ENCODE measurements around the gene GPR161. TPM values are rescaled to one million over a fixed set of nuclear protein-coding genes. Genes with fewer than 3 reads are reported as not detected.

The GPR161 gene
- total RNA-seq, 1 donor from 2014 or later = 16.4 TPM

DNA sequence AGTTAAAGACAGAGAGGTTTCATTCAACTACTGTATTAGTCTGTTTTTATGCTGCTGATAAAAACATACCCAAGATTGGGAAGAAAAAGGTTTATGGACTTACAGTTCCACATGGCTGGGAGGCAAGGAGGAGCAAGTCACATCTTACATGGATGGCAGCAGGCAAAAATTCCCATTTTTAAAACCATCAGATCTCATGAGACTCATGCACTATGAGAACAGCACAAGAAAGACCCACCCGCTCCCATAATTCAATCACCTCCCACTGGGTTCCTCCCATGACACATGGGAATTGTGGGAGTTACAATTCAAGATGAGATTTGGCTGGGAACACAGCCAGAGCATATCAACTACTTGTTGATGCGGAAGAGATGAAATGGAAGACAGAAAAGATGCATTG lies 9.2 kb downstream of the GPR161 start:
- no peaks in the 10 kb centered on the region for H3K27me3 ChIP-seq (ENCODE audit: control insufficient read depth, insufficient read depth, low read length)
- TF ChIP-seq, protein P1, sequence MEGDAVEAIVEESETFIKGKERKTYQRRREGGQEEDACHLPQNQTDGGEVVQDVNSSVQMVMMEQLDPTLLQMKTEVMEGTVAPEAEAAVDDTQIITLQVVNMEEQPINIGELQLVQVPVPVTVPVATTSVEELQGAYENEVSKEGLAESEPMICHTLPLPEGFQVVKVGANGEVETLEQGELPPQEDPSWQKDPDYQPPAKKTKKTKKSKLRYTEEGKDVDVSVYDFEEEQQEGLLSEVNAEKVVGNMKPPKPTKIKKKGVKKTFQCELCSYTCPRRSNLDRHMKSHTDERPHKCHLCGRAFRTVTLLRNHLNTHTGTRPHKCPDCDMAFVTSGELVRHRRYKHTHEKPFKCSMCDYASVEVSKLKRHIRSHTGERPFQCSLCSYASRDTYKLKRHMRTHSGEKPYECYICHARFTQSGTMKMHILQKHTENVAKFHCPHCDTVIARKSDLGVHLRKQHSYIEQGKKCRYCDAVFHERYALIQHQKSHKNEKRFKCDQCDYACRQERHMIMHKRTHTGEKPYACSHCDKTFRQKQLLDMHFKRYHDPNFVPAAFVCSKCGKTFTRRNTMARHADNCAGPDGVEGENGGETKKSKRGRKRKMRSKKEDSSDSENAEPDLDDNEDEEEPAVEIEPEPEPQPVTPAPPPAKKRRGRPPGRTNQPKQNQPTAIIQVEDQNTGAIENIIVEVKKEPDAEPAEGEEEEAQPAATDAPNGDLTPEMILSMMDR (IDR thresholded peaks at IDR 0.05; ENCODE audit: insufficient read depth, low read length, poor library complexity, severe bottlenecking) = no peak
- peaks cover 1% of the 10 kb centered on the region for H3K36me3 ChIP-seq (ENCODE audit: control insufficient read depth, insufficient read depth, low read length)
- no peak overlapping the region for H3K4me3 ChIP-seq (ENCODE audit: low read depth, low read length)
- no peak for DNase-seq (ENCODE audit: low read depth)

DNA sequence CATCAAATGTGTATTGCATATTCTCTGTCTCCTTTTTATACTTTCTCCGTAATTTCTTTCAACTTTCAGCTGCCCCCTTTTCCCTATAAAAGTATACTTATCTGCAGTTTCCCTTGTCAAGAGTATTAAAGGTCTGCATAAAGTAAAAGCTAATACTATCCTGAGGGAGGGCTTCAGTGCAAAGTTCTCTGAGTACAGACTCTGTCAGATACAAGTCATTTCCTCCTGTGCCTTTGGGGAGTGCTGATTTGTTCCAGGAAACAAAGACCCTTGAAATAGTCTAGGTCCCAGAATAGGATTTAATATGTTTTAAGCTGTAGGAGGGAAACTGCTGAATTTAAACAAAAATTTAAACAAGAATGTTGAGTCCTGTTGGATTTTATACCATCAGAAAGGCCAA lies 11.7 kb downstream of the GPR161 start:
- TF ChIP-seq, protein P1 (IDR thresholded peaks at IDR 0.05; ENCODE audit: insufficient read depth, low read length, poor library complexity, severe bottlenecking) = no peak
- no peak overlapping the region for H3K4me3 ChIP-seq (ENCODE audit: low read depth, low read length)
- DNase-seq (ENCODE audit: low read depth) = no peak
- H3K27me3 ChIP-seq (ENCODE audit: control insufficient read depth, insufficient read depth, low read length) = no peaks in the 10 kb centered on the region
- H3K36me3 ChIP-seq (ENCODE audit: control insufficient read depth, insufficient read depth, low read length) = peaks cover 1% of the 10 kb centered on the region

DNA sequence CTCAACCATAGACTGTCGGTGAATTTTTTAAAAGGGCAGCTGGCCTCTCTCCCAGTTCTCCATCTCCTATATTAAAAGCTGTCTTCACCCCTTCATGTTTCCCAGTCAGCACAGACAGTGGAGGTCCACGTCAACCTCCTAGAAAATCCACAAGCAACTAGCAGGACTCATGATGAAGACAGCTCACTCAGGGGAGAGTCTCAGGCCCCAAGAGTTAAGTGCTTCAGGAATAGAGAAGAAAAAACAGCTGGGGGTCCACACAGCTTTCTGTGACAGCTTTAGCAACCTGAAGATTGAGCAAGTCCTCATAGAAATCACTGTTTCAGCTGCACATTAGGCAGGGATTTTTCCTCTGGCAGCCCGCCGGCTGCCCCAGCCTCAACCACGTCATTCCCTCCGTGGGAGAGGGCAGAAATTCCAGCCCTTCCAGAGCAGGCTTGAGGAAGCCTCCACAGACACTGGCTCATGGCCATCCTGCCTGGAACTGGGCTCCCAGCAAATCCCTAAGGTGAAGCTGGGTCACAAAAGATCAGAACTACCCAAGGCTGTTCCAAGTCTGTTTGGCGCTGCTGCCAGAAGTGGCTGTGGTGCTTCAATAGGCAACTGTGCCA lies 15.2 kb downstream of the GPR161 start:
- no peak for DNase-seq (ENCODE audit: low read depth)
- no peaks in the 10 kb centered on the region for H3K36me3 ChIP-seq (ENCODE audit: control insufficient read depth, insufficient read depth, low read length)
- TF ChIP-seq, protein P1 (IDR thresholded peaks at IDR 0.05; ENCODE audit: insufficient read depth, low read length, poor library complexity, severe bottlenecking) = no peak
- no peaks in the 10 kb centered on the region for H3K27me3 ChIP-seq (ENCODE audit: control insufficient read depth, insufficient read depth, low read length)
- no peak overlapping the region for H3K4me3 ChIP-seq (ENCODE audit: low read depth, low read length)

DNA sequence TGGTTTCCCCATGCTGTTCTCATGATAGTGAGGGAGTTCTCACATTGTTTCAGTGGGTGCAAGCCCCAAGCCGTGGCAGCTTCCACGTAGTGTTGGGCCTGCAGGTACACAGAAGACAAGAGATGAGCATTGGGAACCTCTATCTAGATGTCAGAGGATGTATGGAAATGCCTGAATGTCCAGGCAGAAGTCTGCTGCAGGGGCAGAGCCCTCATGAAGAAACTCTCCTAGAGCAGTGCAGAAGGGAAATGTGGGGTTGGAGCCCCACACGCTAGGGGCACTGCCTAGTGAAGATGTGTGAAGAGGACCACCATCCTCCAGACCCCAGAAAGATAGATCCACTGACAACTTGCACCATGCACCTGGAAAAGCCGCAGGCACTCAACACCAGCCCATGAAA lies 17.0 kb downstream of the GPR161 start:
- DNase-seq (ENCODE audit: low read depth) = no peak
- Histone ChIP-seq H3K27me3 (ENCODE audit: control insufficient read depth, insufficient read depth, low read length) (no peaks in the 10 kb centered on the region), H3K4me3 (ENCODE audit: low read depth, low read length) (no peak overlapping the region), H3K36me3 (ENCODE audit: control insufficient read depth, insufficient read depth, low read length) (no peaks in the 10 kb centered on the region)
- TF ChIP-seq, protein P1 (IDR thresholded peaks at IDR 0.05; ENCODE audit: insufficient read depth, low read length, poor library complexity, severe bottlenecking) = no peak

DNA sequence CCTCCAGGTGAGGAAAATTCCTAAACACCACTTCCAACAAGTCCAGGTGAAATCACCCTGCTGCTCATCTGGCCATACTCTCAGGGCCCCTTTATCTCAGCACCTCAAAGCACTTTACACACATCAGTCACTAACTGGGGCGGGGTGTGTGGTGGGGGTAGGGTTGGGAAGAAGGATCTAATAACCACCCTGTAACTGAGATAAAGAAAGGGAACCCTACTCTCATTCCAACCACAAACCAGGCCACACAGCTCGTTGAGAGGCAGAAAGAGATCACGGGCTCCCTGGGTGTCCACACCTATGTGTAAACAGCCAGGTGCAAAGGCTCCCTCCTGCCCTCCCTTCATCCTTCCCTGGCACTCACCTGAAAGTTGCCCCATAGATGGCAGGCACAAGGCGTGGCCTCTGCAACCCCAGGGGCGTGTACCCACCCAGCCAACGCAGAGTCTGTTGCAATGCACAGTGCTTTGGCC lies 20.4 kb downstream of the GPR161 start:
- H3K36me3 ChIP-seq (ENCODE audit: control insufficient read depth, insufficient read depth, low read length) = no peaks in the 10 kb centered on the region
- H3K27me3 ChIP-seq (ENCODE audit: control insufficient read depth, insufficient read depth, low read length) = no peaks in the 10 kb centered on the region
- no peak overlapping the region for H3K4me3 ChIP-seq (ENCODE audit: low read depth, low read length)
- TF ChIP-seq, protein P1 (IDR thresholded peaks at IDR 0.05; ENCODE audit: insufficient read depth, low read length, poor library complexity, severe bottlenecking) = no peak
- no peak for DNase-seq (ENCODE audit: low read depth)

DNA sequence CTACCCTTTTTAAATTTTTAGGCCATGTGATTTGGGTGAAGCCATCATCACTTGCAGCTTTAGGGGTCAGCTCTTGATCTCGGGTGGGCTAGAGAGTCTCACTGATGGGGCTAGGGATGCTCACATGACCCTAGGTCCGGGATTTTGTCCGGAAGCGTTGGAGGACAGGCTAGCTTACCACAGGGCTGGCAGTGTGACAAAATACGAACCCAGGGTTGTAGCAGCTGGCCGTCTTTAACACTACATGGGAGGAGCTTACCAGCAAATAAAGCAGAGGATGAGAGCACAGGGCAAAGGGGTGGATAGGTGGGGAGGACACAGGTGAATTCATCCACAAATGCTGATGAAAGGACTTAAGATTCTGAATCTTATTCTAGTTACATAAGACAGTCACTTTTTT lies 21.9 kb downstream of the GPR161 start:
- no peaks in the 10 kb centered on the region for H3K27me3 ChIP-seq (ENCODE audit: control insufficient read depth, insufficient read depth, low read length)
- no peak for DNase-seq (ENCODE audit: low read depth)
- H3K36me3 ChIP-seq (ENCODE audit: control insufficient read depth, insufficient read depth, low read length) = no peaks in the 10 kb centered on the region
- TF ChIP-seq, protein P1 (IDR thresholded peaks at IDR 0.05; ENCODE audit: insufficient read depth, low read length, poor library complexity, severe bottlenecking) = no peak
- H3K4me3 ChIP-seq (ENCODE audit: low read depth, low read length) = no peak overlapping the region

Measured in kidney epithelial cell (primary cell).